Keratinocyte (primary cell): Measurements from ENCODE around the gene UVSSA. TPM values are rescaled to one million over a fixed set of nuclear protein-coding genes. Genes with fewer than 3 reads are reported as not detected.

ENCODE experiments used
- DNase-seq: peaks from one replicate; pipeline ENCODE4 v3.0.0-alpha.2; 2011; ENCODE audit warnings: low read depth, missing footprints, low spot score
- FAIRE-seq: peaks from 2 replicates; lab custom pipeline; 2011; peaks lifted over from hg19 to GRCh38; lab: Jason Lieb, UNC
- H2AFZ ChIP-seq: 2 replicates; pipeline ENCODE4 v1.6.0; 2012; ENCODE audit warnings: low read length, control low read depth, inconsistent platforms; ENCODE audit not compliant: control insufficient read depth
- H3K27ac ChIP-seq: 2 replicates; pipeline ENCODE4 v1.5.1; 2011; ENCODE audit warnings: low read length; ENCODE audit not compliant: control insufficient read depth, insufficient read depth
- H3K27me3 ChIP-seq: 3 replicates; pipeline ENCODE4 v1.6.0; 2011; ENCODE audit warnings: low read length; ENCODE audit not compliant: control insufficient read depth, insufficient read depth; ENCODE audit errors: extremely low read depth
- H3K36me3 ChIP-seq, 2 experiments: 2 replicates in 1 of 2; 3 replicates in 1 of 2; pipeline ENCODE4 v1.5.1; 2011; ENCODE audit warnings: low read length in 2 of 2, mild to moderate bottlenecking in 1 of 2; ENCODE audit not compliant: control insufficient read depth in 2 of 2, insufficient read depth in 2 of 2; ENCODE audit errors: extremely low read depth in 1 of 2
- H3K4me1 ChIP-seq: 3 replicates; pipeline ENCODE4 v1.5.1; 2011; ENCODE audit warnings: low read length; ENCODE audit not compliant: control insufficient read depth, insufficient read depth; ENCODE audit errors: extremely low read depth
- H3K4me2 ChIP-seq: 3 replicates; pipeline ENCODE4 v1.6.0; 2011; ENCODE audit warnings: low read depth, low read length; ENCODE audit not compliant: control insufficient read depth, insufficient read depth; ENCODE audit errors: extremely low read depth
- H3K4me3 ChIP-seq, 3 experiments: fragments of 200-600 bp in 1 of 3; sonication (generic) in 1 of 3; 2 replicates in 2 of 3; 3 replicates in 1 of 3; pipeline ENCODE4 v1.5.1; 2011 to 2016; ENCODE audit warnings: low read length in 3 of 3, mild to moderate bottlenecking in 3 of 3, control low read depth in 2 of 3, inconsistent platforms in 1 of 3, low read depth in 1 of 3, mixed read lengths in 1 of 3, mixed run types in 1 of 3, moderate library complexity in 1 of 3; ENCODE audit not compliant: control insufficient read depth in 2 of 3, insufficient read depth in 2 of 3; ENCODE audit errors: extremely low read depth in 1 of 3
- H3K79me2 ChIP-seq: 2 replicates; pipeline ENCODE4 v1.6.0; 2012; ENCODE audit warnings: low read length; ENCODE audit not compliant: control insufficient read depth, insufficient read depth
- H3K9ac ChIP-seq: 3 replicates; pipeline ENCODE4 v1.6.0; 2011; ENCODE audit warnings: low read length; ENCODE audit not compliant: control insufficient read depth, insufficient read depth; ENCODE audit errors: extremely low read depth
- H3K9me1 ChIP-seq: 3 replicates; pipeline ENCODE4 v1.6.0; 2011; ENCODE audit warnings: low read length; ENCODE audit not compliant: control insufficient read depth, insufficient read depth; ENCODE audit errors: extremely low read depth
- H3K9me3 ChIP-seq: 2 replicates; pipeline ENCODE4 v1.5.1; 2012; ENCODE audit warnings: low read depth, low read length; ENCODE audit not compliant: control insufficient read depth
- H4K20me1 ChIP-seq: 3 replicates; pipeline ENCODE4 v1.6.0; 2011; ENCODE audit warnings: low read length; ENCODE audit not compliant: control insufficient read depth, insufficient read depth; ENCODE audit errors: extremely low read depth
- EZH2 ChIP-seq: IDR thresholded peaks from one replicate; pipeline ENCODE4 v1.6.1; 2012; ENCODE audit warnings: inconsistent platforms, mild to moderate bottlenecking, low read length, moderate library complexity
- dilution Hi-C: fragments of 300-500 bp; cut with MboI; formaldehyde crosslinking; loops from one replicate; pipeline ENCODE4 v1.7.0; 2020; ENCODE audit warnings: low sequenced_read_pairs; ENCODE audit not compliant: extremely low pct_ligation_motif_present
- polyA plus RNA-seq, 5 experiments: library from polyadenylated mRNA; depleted of rRNA in 3 of 5; stranded (reverse) in 3 of 5; stranded (forward) in 1 of 5; unstranded in 1 of 5; fragments of >200 nt; gene quantifications; 1 replicate in 1 of 5; 2 replicates in 3 of 5; 3 replicates in 1 of 5; pipeline versions ENCODE4 v1.2.1 to v1.2.3, GENCODE V29; 2011 to 2012; ENCODE audit warnings: missing spikeins in 2 of 5, low read depth in 1 of 5, low replicate concordance in 1 of 5
- TF ChIP-seq, protein P1 (sequence below), 3 experiments: IDR thresholded peaks in 1 of 3; conservative IDR thresholded peaks in 1 of 3; optimal IDR thresholded peaks in 1 of 3; 2 replicates in 2 of 3; 3 replicates in 1 of 3; pipeline versions ENCODE3 to v1.5.1; 2011; ENCODE audit warnings: low read length in 3 of 3, mild to moderate bottlenecking in 3 of 3, moderate library complexity in 2 of 3, control low read depth in 1 of 3, inconsistent platforms in 1 of 3; ENCODE audit not compliant: insufficient read depth in 2 of 3; ENCODE audit errors: extremely low read depth in 1 of 3

The UVSSA gene
- polyA plus RNA-seq, 1 donor (not counting 4 experiments of a cell fraction or from before 2014, with no cell fraction given), result 4.7 TPM

DNA sequence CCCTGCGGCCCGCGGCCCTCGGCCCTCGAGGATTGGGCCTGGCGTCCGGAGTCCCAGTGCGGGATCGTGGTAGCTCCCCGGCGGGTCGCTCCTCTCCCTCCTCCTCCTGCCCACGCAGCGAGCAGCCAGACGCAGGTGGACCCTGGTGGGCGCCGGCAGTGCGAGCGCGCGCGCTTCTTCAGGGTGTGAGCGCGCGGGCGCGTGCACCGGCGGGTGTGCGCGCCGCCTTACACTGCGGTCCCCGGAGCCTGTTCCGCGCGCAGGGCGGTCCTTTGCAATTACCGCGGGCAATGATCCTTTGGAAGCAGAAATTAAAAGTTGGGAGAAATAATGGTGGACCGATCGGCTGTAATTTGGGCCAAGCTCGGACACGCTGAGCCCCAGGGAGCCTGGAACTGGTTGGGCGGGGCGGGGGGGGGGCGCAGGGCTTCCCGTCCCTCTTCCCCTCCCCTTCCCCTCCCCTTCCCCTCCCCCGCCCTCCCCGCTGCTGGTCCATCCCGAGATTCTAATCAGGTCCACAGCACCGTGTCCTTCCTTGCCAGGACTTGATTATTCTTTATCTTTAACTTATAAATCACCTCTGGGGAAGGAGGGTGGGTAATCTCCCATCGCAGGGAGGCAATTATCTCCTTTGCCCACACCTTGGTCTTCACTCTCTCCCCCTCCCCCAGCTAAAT lies 60.8 kb downstream of the UVSSA start:
- Histone ChIP-seq H3K9me3 (no peaks in the 10 kb centered on the region), H3K27me3 (peaks cover 86% of the 10 kb centered on the region)

DNA sequence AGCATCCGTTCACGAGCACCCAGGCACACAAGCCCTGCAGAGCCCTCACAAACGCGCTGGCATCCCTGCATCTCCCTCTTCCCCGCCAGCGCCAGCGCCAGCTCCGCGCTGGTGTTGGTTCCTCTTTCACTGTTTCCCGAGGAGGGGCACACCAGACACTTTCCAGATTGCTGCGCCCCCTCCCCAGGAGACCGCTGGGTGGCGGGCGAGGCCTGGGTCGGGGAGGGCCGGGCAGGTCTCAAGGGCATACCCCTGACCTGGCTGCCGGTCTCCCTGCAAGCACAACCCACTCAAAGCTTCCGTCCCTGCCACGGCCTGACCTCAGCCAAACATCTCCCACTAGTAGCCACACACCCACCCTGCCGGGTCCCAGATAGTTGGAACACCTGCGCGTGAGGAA lies 61.4 kb downstream of the UVSSA start:
- Histone ChIP-seq H3K4me3 (no peak overlapping the region), H3K9ac (no peak overlapping the region), H3K9me3 (no peaks in the 10 kb centered on the region), H4K20me1 (peaks cover 3% of the 10 kb centered on the region), H2AFZ (no peak overlapping the region), H3K4me2 (no peak overlapping the region), H3K27me3 (peaks cover 86% of the 10 kb centered on the region), H3K27ac (no peak overlapping the region), H3K79me2 (no peaks in the 10 kb centered on the region), H3K4me1 (no peaks in the 10 kb centered on the region), H3K36me3 (no peaks in the 10 kb centered on the region), H3K9me1 (no peaks in the 10 kb centered on the region)
- no peak for FAIRE-seq
- DNase-seq, result no peak
- dilution Hi-C loops, result loop anchor here (25.0 kb wide), 1 partner anchor 229 kb away; no protein-coding TSS in a partner anchor
- TF ChIP-seq EZH2, result peak; percentile 93
- TF ChIP-seq, protein P1, sequence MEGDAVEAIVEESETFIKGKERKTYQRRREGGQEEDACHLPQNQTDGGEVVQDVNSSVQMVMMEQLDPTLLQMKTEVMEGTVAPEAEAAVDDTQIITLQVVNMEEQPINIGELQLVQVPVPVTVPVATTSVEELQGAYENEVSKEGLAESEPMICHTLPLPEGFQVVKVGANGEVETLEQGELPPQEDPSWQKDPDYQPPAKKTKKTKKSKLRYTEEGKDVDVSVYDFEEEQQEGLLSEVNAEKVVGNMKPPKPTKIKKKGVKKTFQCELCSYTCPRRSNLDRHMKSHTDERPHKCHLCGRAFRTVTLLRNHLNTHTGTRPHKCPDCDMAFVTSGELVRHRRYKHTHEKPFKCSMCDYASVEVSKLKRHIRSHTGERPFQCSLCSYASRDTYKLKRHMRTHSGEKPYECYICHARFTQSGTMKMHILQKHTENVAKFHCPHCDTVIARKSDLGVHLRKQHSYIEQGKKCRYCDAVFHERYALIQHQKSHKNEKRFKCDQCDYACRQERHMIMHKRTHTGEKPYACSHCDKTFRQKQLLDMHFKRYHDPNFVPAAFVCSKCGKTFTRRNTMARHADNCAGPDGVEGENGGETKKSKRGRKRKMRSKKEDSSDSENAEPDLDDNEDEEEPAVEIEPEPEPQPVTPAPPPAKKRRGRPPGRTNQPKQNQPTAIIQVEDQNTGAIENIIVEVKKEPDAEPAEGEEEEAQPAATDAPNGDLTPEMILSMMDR (optimal IDR thresholded peaks at IDR 0.05 in 1 of 3, IDR thresholded peaks at IDR 0.05 in 1 of 3, conservative IDR thresholded peaks at IDR 0.05 in 1 of 3; ENCODE audit: extremely low read depth in 1 of 3, insufficient read depth in 2 of 3, low read length in 3 of 3), result no peak

More for the DNA sequence above, 60.8 kb downstream of the UVSSA start:
- Histone ChIP-seq H3K9ac (no peak overlapping the region), H3K9me1 (no peaks in the 10 kb centered on the region), H3K4me3 (no peak overlapping the region), H4K20me1 (peaks cover 3% of the 10 kb centered on the region), H3K36me3 (no peaks in the 10 kb centered on the region), H2AFZ (no peak overlapping the region), H3K79me2 (no peaks in the 10 kb centered on the region), H3K4me1 (no peaks in the 10 kb centered on the region), H3K27ac (no peak overlapping the region), H3K4me2 (no peak overlapping the region)
- FAIRE-seq (no peak), DNase-seq (no peak)
- TF ChIP-seq, protein P1 (optimal IDR thresholded peaks at IDR 0.05 in 1 of 3, IDR thresholded peaks at IDR 0.05 in 1 of 3, conservative IDR thresholded peaks at IDR 0.05 in 1 of 3; ENCODE audit: extremely low read depth in 1 of 3, insufficient read depth in 2 of 3, low read length in 3 of 3), result no peak
- no peak for TF ChIP-seq EZH2
- dilution Hi-C loops, result loop anchor here (25.0 kb wide), 1 partner anchor 230 kb away; no protein-coding TSS in a partner anchor
